Measurements from ENCODE around the gene NFKBIB.

The NFKBIB gene

GRCh38 chr19:38930776-38931520 lies 31.2 kb downstream of the NFKBIB start, which contains the start of gene MRPS12:
Gene MRPS12, plus strand, starts transcription at chr19:38930944. Its CDS starts 351 bp downstream, at chr19:38931295.
- H3K9ac ChIP-seq (ENCODE audit: low read length) = peak within 1 kb of the TSS; percentile 90
- H3K27ac ChIP-seq (ENCODE audit: low read length) = peak within 1 kb of the TSS; percentile 84
- H3K4me3 ChIP-seq (ENCODE audit: low read length) = peak within 1 kb of the TSS; percentile 91
- H3K79me2 ChIP-seq (ENCODE audit: low read length) = peaks cover 49% of the 10 kb centered on the region
- peak within 1 kb of the TSS; percentile 91 for H3K4me2 ChIP-seq (ENCODE audit: low read length)
- peak within 1 kb of the TSS; percentile 85 for H2AFZ ChIP-seq (ENCODE audit: low read depth, low read length)
- TF ChIP-seq EZH2phosphoT487 (IDR thresholded peaks at IDR 0.05; ENCODE audit: low read depth) (no peak), CTCF (IDR thresholded peaks at IDR 0.05; ENCODE audit: low read depth, low read length) (no peak)
- H3K9me3 ChIP-seq (ENCODE audit: insufficient read depth, low read length) = peaks cover 8% of the 10 kb centered on the region
- H3K4me1 ChIP-seq (ENCODE audit: low read length) = peaks cover 9% of the 10 kb centered on the region
- no peaks in the 10 kb centered on the region for H4K20me1 ChIP-seq (ENCODE audit: insufficient read depth, low read length)
- H3K27me3 ChIP-seq (ENCODE audit: low read depth, low read length) = no peaks in the 10 kb centered on the region
- peaks cover 34% of the 10 kb centered on the region for H3K36me3 ChIP-seq (replicated peaks; ENCODE audit: low read depth, low read length)

- Histone ChIP-seq H3K4me1 (ENCODE audit: low read length) (peaks cover 9% of the 10 kb centered on the region), H3K9ac (ENCODE audit: low read length) (peak overlapping the region; percentile 90), H2AFZ (ENCODE audit: low read depth, low read length) (no peak overlapping the region), H3K27me3 (ENCODE audit: low read depth, low read length) (no peaks in the 10 kb centered on the region), H4K20me1 (ENCODE audit: insufficient read depth, low read length) (no peaks in the 10 kb centered on the region), H3K36me3 (replicated peaks; ENCODE audit: low read depth, low read length) (peaks cover 32% of the 10 kb centered on the region), H3K4me2 (ENCODE audit: low read length) (peak overlapping the region; percentile 82), H3K27ac (ENCODE audit: low read length) (no peak overlapping the region; the same call in 1 of the 2 replicates), H3K79me2 (ENCODE audit: low read length) (peaks cover 49% of the 10 kb centered on the region), H3K9me3 (ENCODE audit: insufficient read depth, low read length) (peaks cover 8% of the 10 kb centered on the region), H3K4me3 (ENCODE audit: low read length) (peak overlapping the region; percentile 91)
- TF ChIP-seq EZH2phosphoT487 (IDR thresholded peaks at IDR 0.05; ENCODE audit: low read depth) = no peak
- no peak for TF ChIP-seq CTCF (IDR thresholded peaks at IDR 0.05; ENCODE audit: low read depth, low read length)
Observed at GRCh38 chr19:38931521-38931793, 31.7 kb downstream of the NFKBIB start.

GRCh38 chr19:38932425-38933179 lies 32.8 kb downstream of the NFKBIB start:
- Histone ChIP-seq H3K9me3 (ENCODE audit: insufficient read depth, low read length) (peaks cover 8% of the 10 kb centered on the region), H3K9ac (ENCODE audit: low read length) (no peak overlapping the region), H3K4me3 (ENCODE audit: low read length) (no peak overlapping the region), H3K36me3 (replicated peaks; ENCODE audit: low read depth, low read length) (peaks cover 32% of the 10 kb centered on the region), H3K4me2 (ENCODE audit: low read length) (0 out of 2 replicates have a peak overlapping the region, but pooled peaks have one; percentile 82), H3K4me1 (ENCODE audit: low read length) (peaks cover 9% of the 10 kb centered on the region), H2AFZ (ENCODE audit: low read depth, low read length) (no peak overlapping the region), H3K79me2 (ENCODE audit: low read length) (peaks cover 48% of the 10 kb centered on the region), H3K27ac (ENCODE audit: low read length) (no peak overlapping the region), H4K20me1 (ENCODE audit: insufficient read depth, low read length) (no peaks in the 10 kb centered on the region), H3K27me3 (ENCODE audit: low read depth, low read length) (no peaks in the 10 kb centered on the region)
- TF ChIP-seq EZH2phosphoT487 (IDR thresholded peaks at IDR 0.05; ENCODE audit: low read depth) (no peak), CTCF (IDR thresholded peaks at IDR 0.05; ENCODE audit: low read depth, low read length) (peak; percentile 54)

GRCh38 chr19:38933544-38933943 lies 33.8 kb downstream of the NFKBIB start:
- Histone ChIP-seq H3K9ac (ENCODE audit: low read length) (no peak overlapping the region), H4K20me1 (ENCODE audit: insufficient read depth, low read length) (no peaks in the 10 kb centered on the region), H3K4me2 (ENCODE audit: low read length) (no peak overlapping the region), H3K27me3 (ENCODE audit: low read depth, low read length) (no peaks in the 10 kb centered on the region), H2AFZ (ENCODE audit: low read depth, low read length) (no peak overlapping the region), H3K79me2 (ENCODE audit: low read length) (peaks cover 38% of the 10 kb centered on the region), H3K4me3 (ENCODE audit: low read length) (no peak overlapping the region), H3K36me3 (replicated peaks; ENCODE audit: low read depth, low read length) (peaks cover 32% of the 10 kb centered on the region), H3K9me3 (ENCODE audit: insufficient read depth, low read length) (peaks cover 8% of the 10 kb centered on the region), H3K4me1 (ENCODE audit: low read length) (peaks cover 9% of the 10 kb centered on the region), H3K27ac (ENCODE audit: low read length) (no peak overlapping the region)
- TF ChIP-seq CTCF (IDR thresholded peaks at IDR 0.05; ENCODE audit: low read depth, low read length) (no peak), EZH2phosphoT487 (IDR thresholded peaks at IDR 0.05; ENCODE audit: low read depth) (no peak)
